Chondrocyte (in vitro differentiated cells): ENCODE measurements around the gene TNS2. TPM values are rescaled to one million over a fixed set of nuclear protein-coding genes. Genes with fewer than 3 reads are reported as not detected.
A peak's percentile ranks its signal among the peaks of the same experiment; 100 is the strongest.

ENCODE experiments used
- DNase-seq: peaks from one replicate; pipeline ENCODE4 v3.0.0; 2021; ENCODE audit warnings: mixed read lengths, low spot score
- H3K27ac Mint-ChIP-seq: one replicate; pipeline ENCODE4 v1.8.0; 2021; ENCODE audit warnings: mild to moderate bottlenecking, moderate library complexity, mixed read lengths; ENCODE audit not compliant: unreplicated experiment
- H3K27me3 Mint-ChIP-seq: 2 replicates; pipeline ENCODE4 v1.8.0; 2021; ENCODE audit warnings: low read depth, mixed read lengths
- H3K36me3 Mint-ChIP-seq: 2 replicates; pipeline ENCODE4 v1.8.0; 2021; ENCODE audit warnings: low read depth, mixed read lengths
- H3K4me1 Mint-ChIP-seq: 2 replicates; pipeline ENCODE4 v1.8.0; 2021; ENCODE audit warnings: low read depth, mild to moderate bottlenecking, mixed read lengths
- H3K4me3 Mint-ChIP-seq: one replicate; pipeline ENCODE4 v1.8.0; 2021; ENCODE audit warnings: mild to moderate bottlenecking, moderate library complexity, mixed read lengths; ENCODE audit not compliant: unreplicated experiment
- H3K9me3 Mint-ChIP-seq: 2 replicates; pipeline ENCODE4 v1.8.0; 2021; ENCODE audit warnings: low read depth, mixed read lengths
- CTCF ChIP-seq: fragments of 200-600 bp; sonication (generic); IDR thresholded peaks from 2 replicates; pipeline ENCODE4 v1.5.0; 2021; ENCODE audit warnings: antibody characterized with exemption, mild to moderate bottlenecking, moderate library complexity
- total RNA-seq: library from RNA; stranded (reverse); gene quantifications from 3 replicates; pipeline ENCODE4 v1.2.1, GENCODE V29; 2021

Gene TNS2
- total RNA-seq, 1 donor from 2014 or later: 104 TPM

- Mint-ChIP-seq H3K27ac (peak overlapping the region; percentile 97), H3K9me3 (no peaks in the 10 kb centered on the region), H3K27me3 (no peaks in the 10 kb centered on the region), H3K36me3 (peaks cover 24% of the 10 kb centered on the region), H3K4me3 (no peak overlapping the region), H3K4me1 (peaks cover 79% of the 10 kb centered on the region)
- DNase-seq: peak; percentile 64
- no peak for TF ChIP-seq CTCF
These were observed 15.6 kb downstream of the TNS2 start for GRCh38 chr12:53065470-53065869.

- H3K36me3 Mint-ChIP-seq: peaks cover 27% of the 10 kb centered on the region
- peak; percentile 96 for TF ChIP-seq CTCF
- H3K4me1 Mint-ChIP-seq: peaks cover 80% of the 10 kb centered on the region
- H3K9me3 Mint-ChIP-seq: no peaks in the 10 kb centered on the region
- H3K27ac Mint-ChIP-seq: peak overlapping the region; percentile 97
- no peaks in the 10 kb centered on the region for H3K27me3 Mint-ChIP-seq
- peak; percentile 82 for DNase-seq
- no peak overlapping the region for H3K4me3 Mint-ChIP-seq
These were observed 16.4 kb downstream of the TNS2 start for GRCh38 chr12:53065975-53066931.

GRCh38 chr12:53067074-53067992 lies 17.5 kb downstream of the TNS2 start:
- Mint-ChIP-seq H3K4me3 (no peak overlapping the region), H3K36me3 (peaks cover 22% of the 10 kb centered on the region), H3K27me3 (no peaks in the 10 kb centered on the region), H3K27ac (peak overlapping the region; percentile 36), H3K4me1 (peaks cover 81% of the 10 kb centered on the region), H3K9me3 (no peaks in the 10 kb centered on the region)
- no peak for DNase-seq
- TF ChIP-seq CTCF: no peak

- peak; percentile 82 for DNase-seq
- peaks cover 27% of the 10 kb centered on the region for H3K36me3 Mint-ChIP-seq
- no peaks in the 10 kb centered on the region for H3K27me3 Mint-ChIP-seq
These were observed 18.3 kb downstream of the TNS2 start for GRCh38 chr12:53067993-53068770.

More at GRCh38 chr12:53067993-53068770, 18.3 kb downstream of the TNS2 start:
- Mint-ChIP-seq H3K9me3 (no peaks in the 10 kb centered on the region), H3K4me1 (peaks cover 79% of the 10 kb centered on the region), H3K4me3 (no peak overlapping the region), H3K27ac (no peak overlapping the region)
- TF ChIP-seq CTCF: no peak
